AG09319 (cell line): ENCODE results near the gene AP2A1.

ENCODE experiments used
- DNase-seq: peaks from one replicate; pipeline ENCODE4 v3.0.0-alpha.2; 2010; ENCODE audit warnings: low read depth; ENCODE audit errors: extremely low read depth
- CTCF ChIP-seq: IDR thresholded peaks from 2 replicates; pipeline ENCODE4 v1.5.1; 2011; ENCODE audit warnings: low read depth, mild to moderate bottlenecking, inconsistent platforms, low read length, moderate library complexity

The AP2A1 gene

GRCh38 chr19:49775742-49776370 lies 9.1 kb downstream of the AP2A1 start:
- TF ChIP-seq CTCF, result no peak

DNA sequence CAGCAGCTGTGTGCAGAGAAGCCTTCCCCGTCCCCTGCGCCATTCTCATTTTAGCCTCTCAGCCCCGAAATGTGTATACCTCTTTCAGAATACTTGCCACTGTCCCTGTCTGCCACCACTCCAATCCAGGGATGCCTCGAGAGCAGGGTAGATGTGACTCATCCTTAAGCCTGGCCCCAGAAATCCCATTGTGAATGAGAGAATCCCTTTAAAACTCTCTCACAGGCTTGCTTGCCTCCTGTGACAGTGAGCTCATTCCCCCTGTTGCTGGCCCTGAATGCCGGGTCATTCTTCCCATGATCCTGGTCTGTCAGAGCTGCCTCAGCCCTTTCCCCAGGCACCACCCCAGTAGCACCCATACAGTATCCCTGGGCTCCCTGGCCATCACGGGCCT lies 9.6 kb downstream of the AP2A1 start:
- DNase-seq, result no peak
- no peak for TF ChIP-seq CTCF

More at GRCh38 chr19:49775742-49776370, 9.1 kb downstream of the AP2A1 start:
- DNase-seq, result no peak

GRCh38 chr19:49779731-49780555 lies 13.1 kb downstream of the AP2A1 start:
- no peak for TF ChIP-seq CTCF
- DNase-seq, result no peak

DNA sequence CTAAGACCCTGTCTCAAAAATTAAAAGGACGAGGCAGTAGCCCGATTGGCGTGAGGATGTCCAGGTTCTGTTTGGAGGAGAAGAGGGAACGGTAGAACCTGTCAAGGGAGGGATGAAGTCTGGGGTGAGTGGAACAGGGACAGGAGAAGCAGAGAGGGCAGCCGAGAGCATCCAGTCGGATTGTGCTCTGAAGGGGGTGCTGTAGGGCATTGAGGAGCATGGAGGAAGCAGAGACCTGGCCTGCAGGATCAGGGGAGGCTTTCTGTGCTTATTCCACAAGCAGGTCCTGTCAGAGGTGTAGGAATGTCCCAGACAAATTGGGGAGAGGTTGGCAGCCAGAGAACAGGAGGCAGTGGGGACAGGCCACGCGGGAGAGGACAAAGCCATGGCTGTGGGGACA lies 14.1 kb downstream of the AP2A1 start:
- no peak for DNase-seq
- no peak for TF ChIP-seq CTCF

- no peak for DNase-seq
- TF ChIP-seq CTCF, result no peak
Observed at GRCh38 chr19:49781394-49781793, 14.6 kb downstream of the AP2A1 start.

- no peak for TF ChIP-seq CTCF
- no peak for DNase-seq
Observed at GRCh38 chr19:49782515-49782914, 15.7 kb downstream of the AP2A1 start.

DNA sequence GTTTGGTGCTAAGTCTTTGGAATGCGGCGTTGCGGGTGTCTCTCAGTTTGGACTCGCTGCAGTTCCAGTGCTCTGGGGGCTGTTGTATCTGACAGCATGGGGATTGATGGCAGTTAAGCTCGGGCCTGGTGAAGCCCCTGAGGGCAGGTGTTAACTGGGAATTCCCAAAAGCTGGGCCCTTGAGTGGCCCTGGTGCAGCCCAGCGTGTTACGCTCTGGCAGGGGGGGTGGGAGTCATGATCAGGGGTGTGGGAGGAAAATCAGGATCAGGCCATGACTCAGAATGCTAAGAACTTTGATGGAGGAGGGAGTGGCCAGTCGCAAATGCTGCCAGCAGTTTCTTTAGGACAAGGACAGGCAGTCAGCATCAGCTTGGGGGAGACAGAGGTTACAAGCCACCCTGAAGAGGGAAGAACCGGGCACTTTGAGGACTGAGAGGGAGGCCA lies 19.6 kb downstream of the AP2A1 start:
- DNase-seq, result peak; percentile 20
- TF ChIP-seq CTCF, result no peak
